H1 (cell line): ENCODE data around the gene ARHGEF12. TPM values are rescaled to one million over a fixed set of nuclear protein-coding genes. Genes with fewer than 3 reads are reported as not detected.

ENCODE experiments used
- ASH2L ChIP-seq: fragments of 200-600, 300-600 bp; sonication (generic); IDR thresholded peaks from one replicate; pipeline ENCODE4 v1.7.1; 2017; ENCODE audit warnings: low read length
- CHD7 ChIP-seq: fragments of 300-600 bp; sonication (generic); IDR thresholded peaks from 2 replicates; pipeline ENCODE4 v1.7.1; 2012; ENCODE audit warnings: low read length, moderate library complexity, mild to moderate bottlenecking, inconsistent platforms; ENCODE audit not compliant: insufficient replicate concordance
- CTCF ChIP-seq, 3 experiments: IDR thresholded peaks; 1 replicate in 2 of 3; 2 replicates in 1 of 3; pipeline versions ENCODE4 v1.5.1 to v1.6.1; 2011; ENCODE audit warnings: low read length in 3 of 3, mild to moderate bottlenecking in 3 of 3, inconsistent platforms in 2 of 3, low read depth in 1 of 3, moderate library complexity in 1 of 3; ENCODE audit not compliant: insufficient read depth in 1 of 3; ENCODE audit errors: control extremely low read depth in 1 of 3
- EP300 ChIP-seq, 2 experiments: IDR thresholded peaks; 1 replicate in 1 of 2; 2 replicates in 1 of 2; pipeline ENCODE4 v1.6.1; 2011 to 2012; ENCODE audit warnings: low read depth in 2 of 2, low read length in 2 of 2, mild to moderate bottlenecking in 2 of 2, borderline replicate concordance in 1 of 2, inconsistent platforms in 1 of 2, moderate library complexity in 1 of 2
- HDAC6 ChIP-seq: IDR thresholded peaks from one replicate; pipeline ENCODE4 v1.7.1; 2012; ENCODE audit warnings: low read depth, mild to moderate bottlenecking, inconsistent platforms, low read length, moderate library complexity
- KDM5A ChIP-seq: fragments of 200-600 bp; IDR thresholded peaks from 2 replicates; pipeline ENCODE4 v1.7.1; 2012; ENCODE audit warnings: mild to moderate bottlenecking, low read length, inconsistent platforms, mixed read lengths
- MAX ChIP-seq: IDR thresholded peaks from 2 replicates; pipeline ENCODE4 v1.6.1; 2012; ENCODE audit warnings: inconsistent platforms
- SP2 ChIP-seq: IDR thresholded peaks from 2 replicates; pipeline ENCODE4 v1.6.1; 2012; ENCODE audit warnings: mild to moderate bottlenecking, low read length, inconsistent platforms
- SRF ChIP-seq: IDR thresholded peaks from 2 replicates; pipeline ENCODE4 v1.6.1; 2011; ENCODE audit warnings: mild to moderate bottlenecking, low read depth, low read length, moderate library complexity
- polyA plus RNA-seq, 7 experiments: library from polyadenylated mRNA; depleted of rRNA in 3 of 7; stranded (reverse) in 5 of 7; unstranded in 2 of 7; fragments of >200 nt in 5 of 7; fragments of 200-250 nt in 2 of 7; gene quantifications; 1 replicate in 5 of 7; 2 replicates in 1 of 7; 4 replicates in 1 of 7; pipeline versions ENCODE4 v1.2.1 to v1.2.3, GENCODE V29; 2011 to 2013; ENCODE audit warnings: missing spikeins in 2 of 7, mixed read lengths in 2 of 7
- total RNA-seq: library from RNA; stranded (reverse); fragmentation: NEBNext Ultra II Directional; extraction: Animal tissue kit (Norgen Biotek cat#: 25700); gene quantifications from 2 replicates; pipeline ENCODE4 v1.2.1, GENCODE V29; 2021

ARHGEF12 gene
- total and polyA plus RNA-seq, 2 of the 8 experiments (the other 6 are each of a cell fraction or from before 2014, with no cell fraction given) = 5.1 to 33.7 TPM

GRCh38 chr11:120392793-120393192 is 56.6 kb downstream of the ARHGEF12 start (continued):
- TF ChIP-seq SP2 (no peak), EP300 (IDR thresholded peaks at IDR 0.05; ENCODE audit: borderline replicate concordance in 1 of 2, low read depth in 2 of 2, low read length in 2 of 2) (no peak), ASH2L (no peak), SRF (no peak), CHD7 (no peak), KDM5A (no peak), HDAC6 (no peak), CTCF (IDR thresholded peaks at IDR 0.05; ENCODE audit: control extremely low read depth in 1 of 3, insufficient read depth in 1 of 3, low read depth in 1 of 3, low read length in 3 of 3) (no peak), MAX (no peak)
- TF ChIP-seq, all 59 proteins: peak for 0
